D721Med (cell line): Measurements from ENCODE around the gene PAWR.

Experiments
- DNase-seq: peaks from one replicate; pipeline ENCODE4 v3.0.0; 2011; ENCODE audit warnings: low spot score; ENCODE audit not compliant: insufficient read length
- FAIRE-seq: peaks from 2 replicates; lab custom pipeline; 2011; peaks lifted over from hg19 to GRCh38; lab: Jason Lieb, UNC
- CTCF ChIP-seq: IDR thresholded peaks from 2 replicates; pipeline ENCODE4 v1.5.1; 2012; ENCODE audit warnings: mild to moderate bottlenecking, control low read depth; ENCODE audit not compliant: insufficient read depth; ENCODE audit errors: missing control alignments

Gene PAWR

GRCh38 chr12:79560225-79560889 lies 130.4 kb downstream of the PAWR start:
- TF ChIP-seq CTCF = no peak
- DNase-seq = no peak
- no peak for FAIRE-seq

- DNase-seq = no peak
- no peak for TF ChIP-seq CTCF
- FAIRE-seq = no peak
Observed at GRCh38 chr12:79559591-79559990, 131.2 kb downstream of the PAWR start.

- no peak for TF ChIP-seq CTCF
- DNase-seq (no peak), FAIRE-seq (no peak)
Observed at GRCh38 chr12:79558924-79559469, 131.8 kb downstream of the PAWR start.

GRCh38 chr12:79557690-79558315 lies 133.0 kb downstream of the PAWR start:
- no peak for DNase-seq
- TF ChIP-seq CTCF = no peak
- no peak for FAIRE-seq

- DNase-seq (no peak), FAIRE-seq (no peak)
- TF ChIP-seq CTCF = peak; percentile 85
Observed at GRCh38 chr12:79555028-79555925, 135.5 kb downstream of the PAWR start.

GRCh38 chr12:79553863-79554574 lies 136.7 kb downstream of the PAWR start:
- no peak for DNase-seq
- TF ChIP-seq CTCF = no peak
- FAIRE-seq = no peak
